Endothelial cell of umbilical vein (primary cell): ENCODE data around the gene RAMP3. TPM values are rescaled to one million over a fixed set of nuclear protein-coding genes. Genes with fewer than 3 reads are reported as not detected.

Experiments used
- BruUV-seq: library from RNA; stranded (reverse); fragments of 400-500 nt; replicated peaks from 2 replicates; lab custom pipeline; 2021; lab: Mats Ljungman, UMichigan
- CTCF ChIA-PET: fragments of 300-600, 350-600 bp; sonication (Branson Sonifier 250); formaldehyde crosslinking; loops from one replicate; lab custom pipeline; 2021; ENCODE audit warnings: antibody characterized with exemption, inconsistent platforms; lab: Charles Lee
- POLR2A ChIA-PET: fragments of 300-600, 350-600 bp; sonication (Branson Sonifier 250); formaldehyde crosslinking; loops from one replicate; lab custom pipeline; 2021; ENCODE audit warnings: antibody characterized with exemption, inconsistent platforms; lab: Charles Lee
- DNase-seq: peaks from one replicate; pipeline ENCODE4 v3.0.0-alpha.2; 2011; ENCODE audit warnings: low read depth, low spot score
- FAIRE-seq: peaks from 2 replicates; lab custom pipeline; 2011; peaks lifted over from hg19 to GRCh38; lab: Jason Lieb, UNC
- H2AFZ ChIP-seq: 2 replicates; pipeline ENCODE4 v1.6.0; 2012; ENCODE audit warnings: low read depth, low read length, control low read depth, inconsistent platforms
- H3K27ac ChIP-seq: 2 replicates; pipeline ENCODE4 v1.5.1; 2011; ENCODE audit warnings: low read depth, mild to moderate bottlenecking, control low read depth, low read length, moderate library complexity; ENCODE audit not compliant: insufficient read depth
- H3K27me3 ChIP-seq, 2 experiments: 2 replicates each; pipeline versions ENCODE4 v1.6.0 to v1.6.1; 2011; ENCODE audit warnings: low read length in 2 of 2, mixed read lengths in 1 of 2; ENCODE audit not compliant: control insufficient read depth in 2 of 2, insufficient read depth in 2 of 2
- H3K36me3 ChIP-seq, 2 experiments: 2 replicates in 1 of 2; 3 replicates in 1 of 2; pipeline ENCODE4 v1.5.1; 2011; ENCODE audit warnings: low read length in 2 of 2, mild to moderate bottlenecking in 1 of 2, moderate library complexity in 1 of 2; ENCODE audit not compliant: control insufficient read depth in 2 of 2, insufficient read depth in 2 of 2; ENCODE audit errors: extremely low read depth in 1 of 2
- H3K4me1 ChIP-seq: 3 replicates; pipeline ENCODE4 v1.5.1; 2011; ENCODE audit warnings: mild to moderate bottlenecking, low read length; ENCODE audit not compliant: control insufficient read depth, insufficient read depth; ENCODE audit errors: extremely low read depth
- H3K4me2 ChIP-seq: 2 replicates; pipeline ENCODE4 v1.6.1; 2011; ENCODE audit warnings: low read length, control low read depth, mixed read lengths; ENCODE audit not compliant: insufficient read depth
- H3K4me3 ChIP-seq, 3 experiments: fragments of 200-600 bp in 1 of 3; sonication (generic), shearing (Covaris generic) in 1 of 3; replicated peaks in 1 of 3; 2 replicates each; pipeline ENCODE4 v1.5.1; 2011 to 2016; ENCODE audit warnings: control low read depth in 3 of 3, low read length in 3 of 3, mild to moderate bottlenecking in 2 of 3, inconsistent platforms in 1 of 3, low read depth in 1 of 3, moderate library complexity in 1 of 3; ENCODE audit not compliant: insufficient read depth in 1 of 3
- H3K79me2 ChIP-seq: 2 replicates; pipeline ENCODE4 v1.6.0; 2012; ENCODE audit warnings: low read length, inconsistent platforms; ENCODE audit not compliant: control insufficient read depth, insufficient read depth
- H3K9ac ChIP-seq: replicated peaks from 2 replicates; pipeline ENCODE3; 2011; ENCODE audit warnings: low read length, control low read depth; ENCODE audit not compliant: insufficient read depth; ENCODE audit errors: extremely low read depth
- H3K9me1 ChIP-seq: replicated peaks from 3 replicates; pipeline ENCODE4 v1.6.0; 2011; ENCODE audit warnings: mild to moderate bottlenecking, low read length; ENCODE audit not compliant: control insufficient read depth, insufficient read depth; ENCODE audit errors: extremely low read depth
- H3K9me3 ChIP-seq: replicated peaks from 2 replicates; pipeline ENCODE4 v1.5.1; 2012; ENCODE audit warnings: low read length, inconsistent platforms; ENCODE audit not compliant: control insufficient read depth, insufficient read depth
- H4K20me1 ChIP-seq: replicated peaks from 2 replicates; pipeline ENCODE3; 2011; ENCODE audit warnings: mild to moderate bottlenecking, low read length; ENCODE audit not compliant: control insufficient read depth, insufficient read depth; ENCODE audit errors: extremely low read depth
- CTCF ChIP-seq, 2 donors: IDR thresholded peaks; 1 replicate in 1 of 2; 2 replicates in 1 of 2; pipeline ENCODE4 v1.5.1; 2011; ENCODE audit warnings: low read length in 2 of 2, mild to moderate bottlenecking in 2 of 2, moderate library complexity in 2 of 2, control low read depth in 1 of 2, inconsistent platforms in 1 of 2, low read depth in 1 of 2; ENCODE audit not compliant: insufficient read depth in 1 of 2; ENCODE audit errors: extremely low read depth in 1 of 2
- EZH2 ChIP-seq: IDR thresholded peaks from 2 replicates; pipeline ENCODE4 v1.6.1; 2012; ENCODE audit warnings: borderline replicate concordance, low read depth, mild to moderate bottlenecking, moderate library complexity, low read length, inconsistent platforms; ENCODE audit not compliant: severe bottlenecking
- FOS ChIP-seq: IDR thresholded peaks from 2 replicates; pipeline ENCODE4 v1.6.1; 2011; ENCODE audit warnings: mild to moderate bottlenecking, low read length, moderate library complexity, borderline replicate concordance; ENCODE audit not compliant: insufficient read depth
- GATA2 ChIP-seq: IDR thresholded peaks from 2 replicates; pipeline ENCODE4 v1.7.0; 2011; ENCODE audit warnings: low read depth, mild to moderate bottlenecking, moderate library complexity, mixed read lengths, low read length; ENCODE audit not compliant: insufficient read length, insufficient read depth
- JUN ChIP-seq: IDR thresholded peaks from 2 replicates; pipeline ENCODE4 v1.6.1; 2011; ENCODE audit warnings: borderline replicate concordance, low read depth; ENCODE audit not compliant: insufficient read length, insufficient read depth
- MAX ChIP-seq: IDR thresholded peaks from 2 replicates; pipeline ENCODE4 v1.6.1; 2011; ENCODE audit not compliant: insufficient read depth, insufficient read length
- MYC ChIP-seq: IDR thresholded peaks from one replicate; pipeline ENCODE4 v1.6.1; 2011; ENCODE audit warnings: mild to moderate bottlenecking, low read depth, low read length
- POLR2A ChIP-seq: IDR thresholded peaks from 2 replicates; pipeline ENCODE4 v1.6.1; 2012; ENCODE audit warnings: low read depth, mild to moderate bottlenecking, control low read depth, low read length
- POLR2AphosphoS5 ChIP-seq: IDR thresholded peaks from 2 replicates; pipeline ENCODE4 v1.6.1; 2012; ENCODE audit warnings: low read depth, mild to moderate bottlenecking, control low read depth, low read length, moderate library complexity; ENCODE audit not compliant: insufficient read depth
- dilution Hi-C: fragments of 300-500 bp; cut with MboI; formaldehyde crosslinking; loops from one replicate; pipeline ENCODE4 v1.15.0; 2019; ENCODE audit warnings: low sequenced_read_pairs; ENCODE audit not compliant: extremely low pct_ligation_motif_present
- intact Hi-C: fragments of 100-400 bp; cut with micrococcal nuclease; formaldehyde crosslinking; loops from one replicate; pipeline ENCODE4 v1.10.0; 2022
- polyA plus RNA-seq, 4 experiments: library from polyadenylated mRNA; depleted of rRNA in 3 of 4; stranded (reverse) in 3 of 4; unstranded in 1 of 4; fragments of >200 nt; gene quantifications; 2 replicates each; pipeline versions ENCODE4 v1.2.1 to v1.2.3, GENCODE V29; 2011 to 2012; ENCODE audit warnings: missing spikeins in 1 of 4
- total RNA-seq: library from RNA; stranded (reverse); gene quantifications from 2 replicates; pipeline ENCODE4 v1.2.3, GENCODE V29; 2021

RAMP3 gene
- total and polyA plus RNA-seq, 2 donors (not counting 3 experiments of a cell fraction or from before 2014, with no cell fraction given) = not detected

DNA sequence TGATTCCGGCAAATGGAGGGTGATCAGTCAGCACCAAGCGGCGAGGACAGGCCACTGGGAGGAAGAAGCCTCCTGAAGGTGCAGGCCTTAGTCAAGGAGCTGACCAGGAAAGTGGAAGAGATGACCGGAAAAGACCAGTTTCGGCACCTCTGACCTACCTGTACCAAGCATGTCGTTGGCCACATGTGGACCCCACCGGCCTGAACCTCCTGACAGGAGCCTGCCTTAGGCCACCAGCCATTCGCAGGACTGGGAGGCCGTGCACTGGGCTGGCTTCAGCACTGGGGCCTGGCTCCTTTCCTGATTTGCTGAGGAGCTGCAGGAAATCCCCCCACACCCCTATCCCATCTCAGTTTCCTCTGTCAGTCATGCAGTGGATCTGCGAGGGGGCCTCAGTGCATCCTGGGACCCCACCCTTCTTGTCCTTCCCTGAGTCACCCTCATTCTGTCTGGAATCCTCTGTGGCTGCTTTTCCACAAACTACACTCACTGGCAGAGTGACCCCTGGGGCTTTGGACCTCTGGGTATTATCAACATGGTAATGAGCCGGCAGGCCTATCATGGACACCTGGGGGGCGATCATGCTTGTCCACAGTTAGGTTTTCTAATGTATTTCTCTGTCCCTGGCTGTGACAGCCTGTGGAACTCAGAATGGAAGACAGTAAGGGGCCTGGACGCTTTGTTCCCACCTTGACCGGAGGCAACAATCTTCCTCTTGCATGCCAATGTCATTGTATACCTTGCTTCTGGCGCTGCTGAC, 33.0 kb downstream of the RAMP3 start:
- H3K9me1 ChIP-seq = no peaks in the 10 kb centered on the region
- H3K4me3 ChIP-seq = no peak overlapping the region
- ChIA-PET POLR2A (no interaction called here), CTCF (no interaction called here)
- intact Hi-C loops = no loop called here
- no peak overlapping the region for H3K4me2 ChIP-seq
- H3K9me3 ChIP-seq = no peaks in the 10 kb centered on the region
- no peak for TF ChIP-seq MAX
- TF ChIP-seq POLR2A = no peak
- no peak for TF ChIP-seq JUN
- no peak for TF ChIP-seq POLR2AphosphoS5
- no peak for TF ChIP-seq MYC
- no peak for TF ChIP-seq GATA2
- TF ChIP-seq CTCF (IDR thresholded peaks at IDR 0.05; ENCODE audit: extremely low read depth in 1 of 2, insufficient read depth in 1 of 2, low read depth in 1 of 2, low read length in 2 of 2) = no peak
- TF ChIP-seq FOS = no peak
- no peak for TF ChIP-seq EZH2
- no peaks in the 10 kb centered on the region for H3K36me3 ChIP-seq
- no peak overlapping the region for H3K27ac ChIP-seq
- FAIRE-seq (no peak), DNase-seq (no peak)
- no peaks in the 10 kb centered on the region for H3K4me1 ChIP-seq
- dilution Hi-C loops = no loop called here
- no TSS peak for BruUV-seq
- H3K79me2 ChIP-seq = no peaks in the 10 kb centered on the region
- no peaks in the 10 kb centered on the region for H4K20me1 ChIP-seq
- H3K27me3 ChIP-seq = peaks cover 3% of the 10 kb centered on the region in 2 experiments
- no peak overlapping the region for H3K9ac ChIP-seq
- no peak overlapping the region for H2AFZ ChIP-seq
